Measurements from ENCODE around the gene ROBO1. TPM values are rescaled to one million over a fixed set of nuclear protein-coding genes. Genes with fewer than 3 reads are reported as not detected.

ROBO1 gene
- total RNA-seq, 1 donor = 69.8 TPM

GRCh38 chr3:79564192-79564591 is 203.6 kb downstream of the ROBO1 start:
- no peaks in the 10 kb centered on the region for H3K27me3 ChIP-seq (ENCODE audit: insufficient read depth, low read length)
- H3K79me2 ChIP-seq (ENCODE audit: insufficient read depth, low read length) = no peaks in the 10 kb centered on the region
- no peaks in the 10 kb centered on the region for H3K9me3 ChIP-seq (ENCODE audit: low read depth, low read length)
- H3K4me3 ChIP-seq (ENCODE audit: insufficient read depth, low read length) = no peak overlapping the region
- H2AFZ ChIP-seq (ENCODE audit: low read length) = no peak overlapping the region
- H3K4me1 ChIP-seq (ENCODE audit: insufficient read depth, low read length) = no peaks in the 10 kb centered on the region
- DNase-seq (ENCODE audit: insufficient read length, low spot score, missing footprints) = no peak
- no peak overlapping the region for H3K4me2 ChIP-seq (ENCODE audit: insufficient read depth, low read length)
- H3K27ac ChIP-seq (ENCODE audit: low read depth, low read length) = no peak overlapping the region
- TF ChIP-seq CTCF (IDR thresholded peaks at IDR 0.05; ENCODE audit: extremely low read depth, low read depth, low read length) = no peak
- no peaks in the 10 kb centered on the region for H3K36me3 ChIP-seq (ENCODE audit: insufficient read depth, low read length)
- no peaks in the 10 kb centered on the region for H4K20me1 ChIP-seq (ENCODE audit: insufficient read depth, low read length)

- no peaks in the 10 kb centered on the region for H4K20me1 ChIP-seq (ENCODE audit: insufficient read depth, low read length)
- no peaks in the 10 kb centered on the region for H3K9me3 ChIP-seq (ENCODE audit: low read depth, low read length)
- H3K36me3 ChIP-seq (ENCODE audit: insufficient read depth, low read length) = no peaks in the 10 kb centered on the region
- TF ChIP-seq CTCF (IDR thresholded peaks at IDR 0.05; ENCODE audit: extremely low read depth, low read depth, low read length) = no peak
- H2AFZ ChIP-seq (ENCODE audit: low read length) = no peak overlapping the region
- H3K27me3 ChIP-seq (ENCODE audit: insufficient read depth, low read length) = no peaks in the 10 kb centered on the region
- no peak overlapping the region for H3K4me3 ChIP-seq (ENCODE audit: insufficient read depth, low read length)
- H3K4me2 ChIP-seq (ENCODE audit: insufficient read depth, low read length) = no peak overlapping the region
- no peak overlapping the region for H3K27ac ChIP-seq (ENCODE audit: low read depth, low read length)
- no peaks in the 10 kb centered on the region for H3K79me2 ChIP-seq (ENCODE audit: insufficient read depth, low read length)
- no peak for DNase-seq (ENCODE audit: insufficient read length, low spot score, missing footprints)
- no peaks in the 10 kb centered on the region for H3K4me1 ChIP-seq (ENCODE audit: insufficient read depth, low read length)
Observed at GRCh38 chr3:79560698-79561097, 207.1 kb downstream of the ROBO1 start.

GRCh38 chr3:79558943-79559342 is 208.9 kb downstream of the ROBO1 start:
- Histone ChIP-seq H3K27ac (ENCODE audit: low read depth, low read length) (no peak overlapping the region), H3K27me3 (ENCODE audit: insufficient read depth, low read length) (no peaks in the 10 kb centered on the region), H3K4me3 (ENCODE audit: insufficient read depth, low read length) (no peak overlapping the region), H3K36me3 (ENCODE audit: insufficient read depth, low read length) (no peaks in the 10 kb centered on the region), H3K79me2 (ENCODE audit: insufficient read depth, low read length) (no peaks in the 10 kb centered on the region), H2AFZ (ENCODE audit: low read length) (no peak overlapping the region), H3K4me2 (ENCODE audit: insufficient read depth, low read length) (no peak overlapping the region), H3K9me3 (ENCODE audit: low read depth, low read length) (no peaks in the 10 kb centered on the region), H3K4me1 (ENCODE audit: insufficient read depth, low read length) (no peaks in the 10 kb centered on the region), H4K20me1 (ENCODE audit: insufficient read depth, low read length) (no peaks in the 10 kb centered on the region)
- no peak for TF ChIP-seq CTCF (IDR thresholded peaks at IDR 0.05; ENCODE audit: extremely low read depth, low read depth, low read length)
- DNase-seq (ENCODE audit: insufficient read length, low spot score, missing footprints) = peak; percentile 5

GRCh38 chr3:79555655-79556054 is 212.1 kb downstream of the ROBO1 start:
- H3K79me2 ChIP-seq (ENCODE audit: insufficient read depth, low read length) = no peaks in the 10 kb centered on the region
- H3K27me3 ChIP-seq (ENCODE audit: insufficient read depth, low read length) = no peaks in the 10 kb centered on the region
- H3K9me3 ChIP-seq (ENCODE audit: low read depth, low read length) = no peaks in the 10 kb centered on the region
- no peaks in the 10 kb centered on the region for H3K36me3 ChIP-seq (ENCODE audit: insufficient read depth, low read length)
- no peak for TF ChIP-seq CTCF (IDR thresholded peaks at IDR 0.05; ENCODE audit: extremely low read depth, low read depth, low read length)
- no peak overlapping the region for H3K27ac ChIP-seq (ENCODE audit: low read depth, low read length)
- DNase-seq (ENCODE audit: insufficient read length, low spot score, missing footprints) = no peak
- no peaks in the 10 kb centered on the region for H4K20me1 ChIP-seq (ENCODE audit: insufficient read depth, low read length)
- H2AFZ ChIP-seq (ENCODE audit: low read length) = no peak overlapping the region
- no peaks in the 10 kb centered on the region for H3K4me1 ChIP-seq (ENCODE audit: insufficient read depth, low read length)
- no peak overlapping the region for H3K4me3 ChIP-seq (ENCODE audit: insufficient read depth, low read length)
- H3K4me2 ChIP-seq (ENCODE audit: insufficient read depth, low read length) = no peak overlapping the region
